Lung (tissue), 12 donors: ENCODE measurements around the gene TMCO6. TPM values are rescaled to one million over a fixed set of nuclear protein-coding genes. Genes with fewer than 3 reads are reported as not detected.
A peak's percentile ranks its signal among the peaks of the same experiment; 100 is the strongest.
"Not testable (repeated sequence)": the region's sequence is repeated elsewhere in the genome, so short reads cannot be mapped to it uniquely, and the experiment has no call there.

Experiments
- ATAC-seq: fragments of 200-7000 bp; cut with Tn5 transposase; one replicate; pipeline ENCODE4 v1.9.1; 2020; ENCODE audit warnings: moderate number of reproducible peaks; ENCODE audit not compliant: insufficient read depth, low FRiP score
- DNase-seq, 3 donors: peaks; one replicate each; pipeline ENCODE4 v3.0.0-alpha.2; 2013 to 2017
- H3K27ac ChIP-seq, 2 donors: one replicate each; pipeline ENCODE4 v1.5.1; 2013; ENCODE audit warnings: mild to moderate bottlenecking in 2 of 2, moderate library complexity in 2 of 2, control low read depth in 1 of 2, inconsistent platforms in 1 of 2, low read depth in 1 of 2, low read length in 1 of 2
- H3K27me3 ChIP-seq, 3 donors: one replicate each; pipeline ENCODE4 v1.5.1; 2013; ENCODE audit warnings: low read length in 2 of 3; ENCODE audit not compliant: control insufficient read depth in 3 of 3, insufficient read depth in 3 of 3
- H3K36me3 ChIP-seq, 4 donors: one replicate each; pipeline ENCODE4 v1.5.1; 2013; ENCODE audit warnings: low read length in 4 of 4, mild to moderate bottlenecking in 1 of 4, moderate library complexity in 1 of 4; ENCODE audit not compliant: control insufficient read depth in 4 of 4, insufficient read depth in 4 of 4
- H3K4me1 ChIP-seq, 5 donors: one replicate each; pipeline ENCODE4 v1.5.1; 2013; ENCODE audit warnings: low read length in 5 of 5, mild to moderate bottlenecking in 2 of 5, moderate library complexity in 1 of 5; ENCODE audit not compliant: control insufficient read depth in 5 of 5, insufficient read depth in 5 of 5
- H3K4me3 ChIP-seq: one replicate; pipeline ENCODE4 v1.5.1; 2013; ENCODE audit warnings: mild to moderate bottlenecking, control low read depth, moderate library complexity
- H3K9ac ChIP-seq, 2 donors: one replicate each; pipeline ENCODE4 v1.5.1; 2013; ENCODE audit warnings: low read length in 2 of 2, control low read depth in 1 of 2; ENCODE audit not compliant: insufficient read depth in 1 of 2
- H3K9me3 ChIP-seq, 4 donors: one replicate each; pipeline ENCODE4 v1.5.1; 2013; ENCODE audit warnings: low read length in 3 of 4, mild to moderate bottlenecking in 1 of 4, moderate library complexity in 1 of 4; ENCODE audit not compliant: control insufficient read depth in 4 of 4, insufficient read depth in 3 of 4
- CTCF ChIP-seq: IDR thresholded peaks from 2 replicates; pipeline ENCODE4 v1.5.1; 2012; ENCODE audit warnings: mild to moderate bottlenecking; ENCODE audit errors: control extremely low read depth, extremely low read depth
- WGBS, 2 donors: extraction: QIAGEN DNeasy Blood & Tissue Kit; methylation state at CpG; one replicate each; pipeline ENCODE4 v1.1.7; 2013; 5-methylcytosine and 5-hydroxymethylcytosine counted together
- polyA plus RNA-seq, 2 donors: library from polyadenylated mRNA; stranded (reverse); fragments of 200-250 nt; gene quantifications; one replicate each; pipeline ENCODE4 v1.2.1, GENCODE V29; 2013
- total RNA-seq, 2 donors: library from RNA; depleted of rRNA in 1 of 2; stranded (reverse); fragments of >200 nt in 1 of 2; gene quantifications; one replicate each; pipeline ENCODE4 v1.2.1, GENCODE V29; 2014 to 2021
- donor health status: control.
- donor health status: control.
- donor health status: Bipolar disorder and iron deficiency.
- donor health status: healthy.
- donor health status: DM: yes; HTN: yes; CAD: no.

TMCO6 gene
- total and polyA plus RNA-seq, 4 donors, result 9.0 to 25.8 (median 14.1) TPM

- H3K9ac ChIP-seq, result no peak overlapping the region
- peak overlapping the region in 1 of 2 donors; percentile 86 for H3K27ac ChIP-seq
- no peak for TF ChIP-seq CTCF
- no peaks in the 10 kb centered on the region for H3K9me3 ChIP-seq
- 26 to 39% methylated on average over 4 of the region's 4 CpGs for WGBS, 2 donors
- H3K27me3 ChIP-seq, result no peaks in the 10 kb centered on the region
- ATAC-seq (no peak), DNase-seq (no peak)
- peaks cover 0 to 2% (median 0%) of the 10 kb centered on the region in 5 donors for H3K4me1 ChIP-seq
- no peaks in the 10 kb centered on the region for H3K36me3 ChIP-seq
- H3K4me3 ChIP-seq, result no peak overlapping the region
These were observed 30.1 kb upstream of the TMCO6 start for GRCh38 chr5:140609126-140609525.

- TF ChIP-seq CTCF, result no peak
- DNase-seq, result no peak
- Histone ChIP-seq H3K9me3 (no peaks in the 10 kb centered on the region), H3K27me3 (no peaks in the 10 kb centered on the region), H3K4me3 (no peak overlapping the region), H3K27ac (peak overlapping the region in 1 of 2 donors; percentile 63), H3K9ac (no peak overlapping the region), H3K36me3 (no peaks in the 10 kb centered on the region), H3K4me1 (peaks cover 0 to 2% (median 0%) of the 10 kb centered on the region in 5 donors)
- WGBS, 2 donors, result 30 to 40% methylated on average over 2 of the region's 2 CpGs
- no peak for ATAC-seq
These were observed 28.2 kb upstream of the TMCO6 start for GRCh38 chr5:140611020-140611521.

- Histone ChIP-seq H3K27me3 (no peaks in the 10 kb centered on the region), H3K9me3 (no peaks in the 10 kb centered on the region), H3K4me3 (no peak overlapping the region), H3K36me3 (no peaks in the 10 kb centered on the region), H3K9ac (no peak overlapping the region), H3K4me1 (peaks cover 0 to 15% (median 0%) of the 10 kb centered on the region in 5 donors), H3K27ac (no peak overlapping the region)
- DNase-seq, result peak; percentile 83 to 96 (median 93)
- no peak for TF ChIP-seq CTCF
- 84 to 90% methylated on average over 3 of the region's 3 CpGs for WGBS, 2 donors
- no peak for ATAC-seq
These were observed 16.9 kb upstream of the TMCO6 start for GRCh38 chr5:140622301-140622700.

GRCh38 chr5:140623061-140623460 lies 16.2 kb upstream of the TMCO6 start:
- not testable (repeated sequence) for H3K9ac ChIP-seq, H3K36me3 ChIP-seq, H3K27ac ChIP-seq, ATAC-seq, DNase-seq, H3K4me3 ChIP-seq, H3K27me3 ChIP-seq, H3K9me3 ChIP-seq
- peaks cover 0 to 15% (median 0%) of the 10 kb centered on the region in 5 donors for H3K4me1 ChIP-seq

- not testable (repeated sequence) for H3K4me3 ChIP-seq, H3K36me3 ChIP-seq, H3K9me3 ChIP-seq, H3K27ac ChIP-seq, ATAC-seq, H3K9ac ChIP-seq, H3K27me3 ChIP-seq, DNase-seq
- peaks cover 0 to 15% (median 0%) of the 10 kb centered on the region in 5 donors for H3K4me1 ChIP-seq
- WGBS, 2 donors, result 88 to 92% methylated on average over 10 of the region's 10 CpGs
These were observed 14.4 kb upstream of the TMCO6 start for GRCh38 chr5:140624886-140625285.
